Kidney (tissue), 14 donors: Measurements from ENCODE around the gene PCSK2. TPM values are rescaled to one million over a fixed set of nuclear protein-coding genes. Genes with fewer than 3 reads are reported as not detected.
"Not testable (repeated sequence)": the region's sequence is repeated elsewhere in the genome, so short reads cannot be mapped to it uniquely, and the experiment has no call there.

Experiments used
- DNase-seq, 5 donors: peaks; one replicate each; pipeline ENCODE4 v3.0.0-alpha.2; 2013 to 2020
- FAIRE-seq: peaks from 2 replicates; lab custom pipeline; 2012; peaks lifted over from hg19 to GRCh38; lab: Jason Lieb, UNC
- H3K27ac ChIP-seq, 2 donors: one replicate each; pipeline ENCODE4 v1.7.0; 2013; ENCODE audit warnings: low read depth in 2 of 2, low read length in 2 of 2, inconsistent platforms in 1 of 2
- H3K27me3 ChIP-seq: one replicate; pipeline ENCODE4 v1.7.1; 2013; ENCODE audit warnings: low read length, inconsistent platforms; ENCODE audit not compliant: control insufficient read depth, insufficient read depth
- H3K36me3 ChIP-seq, 3 donors: one replicate each; pipeline versions ENCODE4 v1.7.0 to v1.7.1; 2013; ENCODE audit warnings: low read length in 3 of 3, control low read depth in 1 of 3, inconsistent platforms in 1 of 3; ENCODE audit not compliant: insufficient read depth in 3 of 3, control insufficient read depth in 2 of 3
- H3K4me1 ChIP-seq, 3 donors: one replicate each; pipeline versions ENCODE4 v1.7.0 to v1.7.1; 2013; ENCODE audit warnings: low read length in 3 of 3, inconsistent platforms in 1 of 3, low read depth in 1 of 3; ENCODE audit not compliant: control insufficient read depth in 2 of 3, insufficient read depth in 2 of 3
- H3K4me3 ChIP-seq, 3 donors: one replicate each; pipeline versions ENCODE4 v1.7.0 to v1.8.1; 2013; ENCODE audit warnings: low read length in 3 of 3, control low read depth in 1 of 3, inconsistent platforms in 1 of 3
- H3K9ac ChIP-seq, 3 donors: one replicate each; pipeline versions ENCODE4 v1.7.0 to v1.7.1; 2013; ENCODE audit warnings: low read length in 3 of 3, control low read depth in 1 of 3, inconsistent platforms in 1 of 3
- H3K9me3 ChIP-seq, 3 donors: one replicate each; pipeline versions ENCODE4 v1.7.0 to v1.7.1; 2013; ENCODE audit warnings: low read length in 3 of 3, control low read depth in 1 of 3, inconsistent platforms in 1 of 3; ENCODE audit not compliant: control insufficient read depth in 2 of 3, insufficient read depth in 1 of 3
- intact Hi-C: fragments of 100-400 bp; cut with DNase I; formaldehyde crosslinking; loops from one replicate; pipeline ENCODE4 v1.11.1; 2022
- polyA plus RNA-seq: library from polyadenylated mRNA; stranded (reverse); fragments of 350-450 nt; fragmentation: Illumina TruSeq; extraction: RNeasy Lipid Tissue Mini Kit (QIAGEN cat#74804); gene quantifications from one replicate; pipeline ENCODE4 v1.2.3, GENCODE V29; 2014; ENCODE audit warnings: low read depth, low replicate concordance; ENCODE audit not compliant: insufficient read depth
- total RNA-seq: library from RNA; stranded (reverse); fragmentation: NEBNext Ultra II Directional; extraction: Animal tissue kit (Norgen Biotek cat#: 25700); gene quantifications from one replicate; pipeline ENCODE4 v1.2.1, GENCODE V29; 2021
- TF ChIP-seq, protein P1 (sequence below): IDR thresholded peaks from 3 replicates; pipeline ENCODE4 v1.5.1; 2012; ENCODE audit warnings: mild to moderate bottlenecking, moderate library complexity, borderline replicate concordance; ENCODE audit not compliant: insufficient read depth; ENCODE audit errors: extremely low read depth
- donor health status: control.
- donor health status: control.
- donor health status: control.
- donor health status: control.
- donor health status: control.
- donor health status: DM: yes; HTN: yes; CAD: no.
- donor health status: Normal renal cell carcinoma (clear cell type).

PCSK2 gene
- total and polyA plus RNA-seq, 2 donors from 2014 or later = 0.22 to 0.54 TPM

DNA sequence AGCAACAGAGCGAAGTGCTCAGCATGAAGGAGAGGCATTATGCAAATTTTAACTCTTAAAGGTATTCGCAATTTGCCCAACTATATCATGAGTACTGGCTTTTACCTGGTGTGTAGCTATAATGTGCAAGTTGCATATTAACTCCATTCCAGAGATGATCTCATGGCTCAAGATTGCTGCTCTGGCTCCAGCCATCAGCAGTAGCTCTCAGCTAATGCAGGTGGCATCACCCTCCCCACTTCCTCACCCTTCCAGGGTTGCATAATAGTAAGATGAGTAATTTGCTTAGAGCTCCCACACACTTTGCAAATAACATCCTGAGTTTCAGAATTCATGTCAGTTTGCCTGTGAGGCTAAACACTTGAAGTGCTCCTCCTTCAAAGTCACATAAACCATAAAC lies 15.9 kb upstream of the PCSK2 start:
- TF ChIP-seq, protein P1, sequence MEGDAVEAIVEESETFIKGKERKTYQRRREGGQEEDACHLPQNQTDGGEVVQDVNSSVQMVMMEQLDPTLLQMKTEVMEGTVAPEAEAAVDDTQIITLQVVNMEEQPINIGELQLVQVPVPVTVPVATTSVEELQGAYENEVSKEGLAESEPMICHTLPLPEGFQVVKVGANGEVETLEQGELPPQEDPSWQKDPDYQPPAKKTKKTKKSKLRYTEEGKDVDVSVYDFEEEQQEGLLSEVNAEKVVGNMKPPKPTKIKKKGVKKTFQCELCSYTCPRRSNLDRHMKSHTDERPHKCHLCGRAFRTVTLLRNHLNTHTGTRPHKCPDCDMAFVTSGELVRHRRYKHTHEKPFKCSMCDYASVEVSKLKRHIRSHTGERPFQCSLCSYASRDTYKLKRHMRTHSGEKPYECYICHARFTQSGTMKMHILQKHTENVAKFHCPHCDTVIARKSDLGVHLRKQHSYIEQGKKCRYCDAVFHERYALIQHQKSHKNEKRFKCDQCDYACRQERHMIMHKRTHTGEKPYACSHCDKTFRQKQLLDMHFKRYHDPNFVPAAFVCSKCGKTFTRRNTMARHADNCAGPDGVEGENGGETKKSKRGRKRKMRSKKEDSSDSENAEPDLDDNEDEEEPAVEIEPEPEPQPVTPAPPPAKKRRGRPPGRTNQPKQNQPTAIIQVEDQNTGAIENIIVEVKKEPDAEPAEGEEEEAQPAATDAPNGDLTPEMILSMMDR = no peak
- DNase-seq = no peak
- no peak overlapping the region for H3K4me3 ChIP-seq
- H3K27ac ChIP-seq = no peak overlapping the region
- intact Hi-C loops = loop anchor here (5.0 kb wide), 1 partner anchor 349 kb away; no protein-coding TSS in a partner anchor
- H3K36me3 ChIP-seq = no peaks in the 10 kb centered on the region
- no peaks in the 10 kb centered on the region for H3K9me3 ChIP-seq
- no peak for FAIRE-seq
- no peak overlapping the region for H3K9ac ChIP-seq
- H3K27me3 ChIP-seq = no peaks in the 10 kb centered on the region
- H3K4me1 ChIP-seq = no peaks in the 10 kb centered on the region

DNA sequence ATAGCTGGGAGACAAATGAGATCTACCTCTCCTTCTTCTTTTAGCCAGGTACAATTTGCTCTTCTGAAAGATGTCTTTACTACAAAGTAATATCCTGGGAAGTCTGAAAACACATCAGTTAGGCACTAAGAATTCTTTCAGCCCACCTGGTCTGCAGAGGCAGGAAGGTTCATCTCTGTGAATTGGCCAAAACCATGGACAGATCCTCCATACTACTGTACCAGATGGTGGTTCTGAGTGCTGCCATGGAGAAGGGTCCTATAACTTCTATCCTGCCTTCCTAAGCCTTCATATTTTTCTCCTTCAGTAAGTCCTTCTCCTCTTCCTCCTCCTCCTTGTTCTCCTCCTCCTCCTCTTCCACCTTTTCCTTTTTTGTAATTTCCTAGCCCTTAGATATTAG lies 11.7 kb upstream of the PCSK2 start:
- Histone ChIP-seq H3K9ac (no peak overlapping the region), H3K4me3 (no peak overlapping the region), H3K27me3 (no peaks in the 10 kb centered on the region), H3K9me3 (no peaks in the 10 kb centered on the region), H3K27ac (no peak overlapping the region), H3K4me1 (no peaks in the 10 kb centered on the region), H3K36me3 (no peaks in the 10 kb centered on the region)
- TF ChIP-seq, protein P1 = no peak
- no peak for DNase-seq
- intact Hi-C loops = no loop called here
- no peak for FAIRE-seq

DNA sequence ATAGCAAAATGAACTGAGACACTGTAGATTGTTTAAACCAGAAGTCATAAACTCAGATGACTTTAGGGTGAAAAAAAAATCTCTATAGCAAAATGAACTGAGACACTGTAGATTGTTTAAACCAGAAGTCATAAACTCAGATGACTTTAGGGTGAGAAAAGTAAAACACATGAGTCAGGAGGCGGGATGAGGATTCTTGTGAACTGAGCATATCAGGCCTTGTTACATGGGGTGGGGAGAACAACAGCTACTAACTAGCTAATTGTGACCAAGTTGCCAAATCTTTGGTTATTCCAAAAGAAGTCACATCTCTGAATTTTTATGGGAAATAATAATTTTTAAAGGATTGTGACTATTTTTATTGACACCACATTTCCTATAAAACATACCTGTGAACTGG lies 7.0 kb upstream of the PCSK2 start:
- intact Hi-C loops, FAIRE-seq: not testable (repeated sequence)

DNA sequence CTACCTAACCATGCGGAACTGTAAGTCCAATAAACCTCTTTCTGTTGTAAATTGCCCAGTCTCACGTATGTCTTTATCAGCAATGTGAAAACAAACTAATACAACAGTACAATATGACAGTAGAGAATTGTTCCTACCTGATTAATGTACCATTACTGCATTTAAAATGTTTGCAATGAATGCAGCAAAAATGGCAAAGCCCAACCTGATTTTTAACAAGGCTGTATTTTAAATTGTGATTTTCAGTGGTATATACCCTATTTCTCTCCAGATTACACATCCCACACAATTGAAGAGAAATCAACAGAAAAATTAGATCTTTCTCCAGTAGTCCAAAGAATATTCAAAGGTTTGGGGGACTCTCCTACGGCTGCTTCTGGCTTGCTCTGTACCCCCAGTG lies 3.3 kb upstream of the PCSK2 start:
- H3K9ac ChIP-seq = no peak overlapping the region
- FAIRE-seq = no peak
- no peak for DNase-seq
- H3K4me1 ChIP-seq = no peaks in the 10 kb centered on the region
- no peak overlapping the region for H3K27ac ChIP-seq
- intact Hi-C loops = no loop called here
- H3K36me3 ChIP-seq = no peaks in the 10 kb centered on the region
- no peak overlapping the region for H3K4me3 ChIP-seq
- peaks cover 10% of the 10 kb centered on the region for H3K27me3 ChIP-seq
- TF ChIP-seq, protein P1 = no peak
- H3K9me3 ChIP-seq = no peaks in the 10 kb centered on the region

More for the DNA sequence above, 7.0 kb upstream of the PCSK2 start:
- H3K4me3 ChIP-seq, H3K27ac ChIP-seq, H3K9ac ChIP-seq, H3K9me3 ChIP-seq, H3K4me1 ChIP-seq, H3K27me3 ChIP-seq, H3K36me3 ChIP-seq, DNase-seq: not testable (repeated sequence)
